Effector memory CD4-positive, alpha-beta T cell (primary cell): Measurements from ENCODE around the gene PMF1.

Experiments
- DNase-seq, 3 donors: peaks; one replicate each; pipeline ENCODE4 v3.0.0-alpha.2; 2020
- H3K27ac ChIP-seq: 2 replicates; pipeline ENCODE4 v1.7.0; 2013; ENCODE audit warnings: mild to moderate bottlenecking, low read length, moderate library complexity; ENCODE audit not compliant: insufficient read depth, poor library complexity, severe bottlenecking
- H3K27me3 ChIP-seq: replicated peaks from 2 replicates; pipeline ENCODE4 v1.7.0; 2013; ENCODE audit warnings: mild to moderate bottlenecking, low read length; ENCODE audit not compliant: insufficient read depth, control insufficient read depth, poor library complexity, severe bottlenecking
- H3K36me3 ChIP-seq: 2 replicates; pipeline ENCODE4 v1.7.0; 2013; ENCODE audit warnings: mild to moderate bottlenecking, low read length, moderate library complexity; ENCODE audit not compliant: control insufficient read depth, insufficient read depth
- H3K4me1 ChIP-seq: 2 replicates; pipeline ENCODE4 v1.7.0; 2013; ENCODE audit warnings: low read length, mild to moderate bottlenecking; ENCODE audit not compliant: control insufficient read depth, insufficient read depth, poor library complexity, severe bottlenecking
- H3K4me3 ChIP-seq: 2 replicates; pipeline ENCODE4 v1.7.0; 2013; ENCODE audit warnings: low read length, low read depth, mild to moderate bottlenecking; ENCODE audit not compliant: insufficient read depth, poor library complexity, severe bottlenecking
- H3K9me3 ChIP-seq: 2 replicates; pipeline ENCODE4 v1.7.0; 2013; ENCODE audit warnings: mild to moderate bottlenecking, low read length, moderate library complexity; ENCODE audit not compliant: control insufficient read depth

The PMF1 gene

GRCh38 chr1:156282479-156283222, 69.8 kb downstream of the PMF1 start, which contains the start of gene SMG5:
SMG5 (minus strand) TSS chr1:156282825; CDS start chr1:156282680, 145 bp downstream.
- peak within 1 kb of the TSS; percentile 88 for H3K4me3 ChIP-seq
- H3K36me3 ChIP-seq = peaks cover 17% of the 10 kb centered on the region
- peak; percentile 90 to 94 (median 93) for DNase-seq
- H3K9me3 ChIP-seq = no peaks in the 10 kb centered on the region
- H3K4me1 ChIP-seq = peaks cover 18% of the 10 kb centered on the region
- no peaks in the 10 kb centered on the region for H3K27me3 ChIP-seq
- H3K27ac ChIP-seq = peak within 1 kb of the TSS; percentile 81

DNA sequence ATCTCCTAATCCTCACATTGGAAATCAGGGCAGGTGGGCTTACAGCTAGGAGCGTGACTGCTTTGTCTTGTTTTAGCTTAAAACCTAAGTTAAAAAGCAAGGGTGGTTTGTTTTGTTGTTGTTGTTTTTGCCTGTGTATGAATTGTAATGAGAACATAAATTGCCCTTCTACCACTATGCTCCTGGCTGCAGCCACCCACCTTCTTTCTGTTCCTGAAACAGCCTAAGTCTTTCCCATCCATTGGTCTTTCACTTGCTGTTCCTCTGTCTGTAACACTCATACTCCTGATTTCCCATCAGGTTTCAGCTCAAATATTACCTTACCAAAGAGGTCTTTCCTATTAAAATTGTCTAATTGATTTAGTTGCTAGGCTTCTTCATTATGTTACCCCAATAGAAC, 70.7 kb downstream of the PMF1 start:
- no peak for DNase-seq
- Histone ChIP-seq H3K4me3 (peak overlapping the region; percentile 88), H3K9me3 (no peaks in the 10 kb centered on the region), H3K27me3 (no peaks in the 10 kb centered on the region), H3K4me1 (peaks cover 18% of the 10 kb centered on the region), H3K27ac (peak overlapping the region; percentile 81), H3K36me3 (peaks cover 9% of the 10 kb centered on the region)

GRCh38 chr1:156284112-156284511, 71.3 kb downstream of the PMF1 start, which contains the start of gene TMEM79:
TMEM79 (plus strand) TSS chr1:156284325; CDS start chr1:156285227, 902 bp downstream.
- peaks cover 18% of the 10 kb centered on the region for H3K4me1 ChIP-seq
- peak within 1 kb of the TSS; percentile 81 for H3K27ac ChIP-seq
- peak within 1 kb of the TSS; percentile 88 for H3K4me3 ChIP-seq

GRCh38 chr1:156284757-156285156, 72.0 kb downstream of the PMF1 start:
- no peaks in the 10 kb centered on the region for H3K9me3 ChIP-seq
- no peak for DNase-seq
- peaks cover 18% of the 10 kb centered on the region for H3K4me1 ChIP-seq
- no peaks in the 10 kb centered on the region for H3K27me3 ChIP-seq
- H3K27ac ChIP-seq = no peak overlapping the region
- peaks cover 11% of the 10 kb centered on the region for H3K36me3 ChIP-seq
- H3K4me3 ChIP-seq = no peak overlapping the region

More at GRCh38 chr1:156284112-156284511, 71.3 kb downstream of the PMF1 start, which contains the start of gene TMEM79:
- Histone ChIP-seq H3K36me3 (peaks cover 11% of the 10 kb centered on the region), H3K9me3 (no peaks in the 10 kb centered on the region), H3K27me3 (no peaks in the 10 kb centered on the region)
- no peak for DNase-seq

GRCh38 chr1:156285437-156285836, 72.6 kb downstream of the PMF1 start:
- Histone ChIP-seq H3K9me3 (no peaks in the 10 kb centered on the region), H3K27ac (no peak overlapping the region), H3K27me3 (no peaks in the 10 kb centered on the region), H3K4me3 (no peak overlapping the region), H3K4me1 (peaks cover 18% of the 10 kb centered on the region), H3K36me3 (peaks cover 11% of the 10 kb centered on the region)
- DNase-seq = no peak

- H3K4me1 ChIP-seq = peaks cover 16% of the 10 kb centered on the region
- DNase-seq = no peak
- no peak overlapping the region for H3K4me3 ChIP-seq
- no peaks in the 10 kb centered on the region for H3K27me3 ChIP-seq
- no peak overlapping the region for H3K27ac ChIP-seq
- H3K36me3 ChIP-seq = peaks cover 11% of the 10 kb centered on the region
- no peaks in the 10 kb centered on the region for H3K9me3 ChIP-seq
These were observed 73.3 kb downstream of the PMF1 start for GRCh38 chr1:156286061-156286460.
